Myocyte (in vitro differentiated cells): Measurements from ENCODE around the gene ARHGAP24. TPM values are rescaled to one million over a fixed set of nuclear protein-coding genes. Genes with fewer than 3 reads are reported as not detected.
A peak's percentile ranks its signal among the peaks of the same experiment; 100 is the strongest.

Source experiments
- DNase-seq: peaks from one replicate; pipeline ENCODE4 v3.0.0-alpha.2; 2012; ENCODE audit warnings: low read depth
- polyA plus RNA-seq: library from polyadenylated mRNA; unstranded; fragments of >200 nt; gene quantifications from one replicate; pipeline ENCODE4 v1.2.1, GENCODE V29; 2012; ENCODE audit warnings: missing spikeins
- total RNA-seq: library from RNA; depleted of rRNA; stranded (reverse); fragments of >200 nt; gene quantifications from 2 replicates; pipeline ENCODE4 v1.2.3, GENCODE V29; 2014

Gene ARHGAP24
- total RNA-seq, result 58.1 and 62.4 TPM in 2 replicates
- polyA plus RNA-seq, result 19.4 TPM

- peak; percentile 99 for DNase-seq
Observed at GRCh38 chr4:85474818-85475630, at the start of gene ARHGAP24. Gene ARHGAP24 (plus strand): TSS chr4:85475150.

- DNase-seq, result peak; percentile 44
Observed at GRCh38 chr4:85426366-85426765, 48.6 kb upstream of the ARHGAP24 start.

GRCh38 chr4:85427123-85427522 is 47.8 kb upstream of the ARHGAP24 start:
- DNase-seq, result no peak

GRCh38 chr4:85430226-85430625 is 44.7 kb upstream of the ARHGAP24 start:
- DNase-seq, result no peak

GRCh38 chr4:85430697-85431096 is 44.3 kb upstream of the ARHGAP24 start:
- no peak for DNase-seq

- no peak for DNase-seq
Observed at GRCh38 chr4:85431156-85431555, 43.8 kb upstream of the ARHGAP24 start.

- DNase-seq, result no peak
Observed at GRCh38 chr4:85431881-85432485, 43.0 kb upstream of the ARHGAP24 start.

- DNase-seq, result peak; percentile 32
Observed at GRCh38 chr4:85445050-85445639, 29.8 kb upstream of the ARHGAP24 start.

- DNase-seq, result no peak
Observed at GRCh38 chr4:85446141-85446861, 28.6 kb upstream of the ARHGAP24 start.

- DNase-seq, result no peak
Observed at GRCh38 chr4:85448906-85449890, 25.8 kb upstream of the ARHGAP24 start.

GRCh38 chr4:85452058-85452731 is 22.8 kb upstream of the ARHGAP24 start:
- DNase-seq, result peak; percentile 57

GRCh38 chr4:85455942-85456341 is 19.0 kb upstream of the ARHGAP24 start:
- DNase-seq, result no peak

- DNase-seq, result no peak
Observed at GRCh38 chr4:85457752-85458467, 17.0 kb upstream of the ARHGAP24 start.

- no peak for DNase-seq
Observed at GRCh38 chr4:85459736-85460135, 15.2 kb upstream of the ARHGAP24 start.

GRCh38 chr4:85474356-85474755 is 594 bp upstream of the ARHGAP24 start:
- DNase-seq, result no peak

GRCh38 chr4:85475631-85476233 is 782 bp downstream of the ARHGAP24 start:
- DNase-seq, result peak; percentile 62

- no peak for DNase-seq
Observed at GRCh38 chr4:85476381-85476780, 1.4 kb downstream of the ARHGAP24 start.

GRCh38 chr4:85477534-85477933 is 2.6 kb downstream of the ARHGAP24 start:
- peak; percentile 92 for DNase-seq

- peak; percentile 50 for DNase-seq
Observed at GRCh38 chr4:85478576-85478975, 3.6 kb downstream of the ARHGAP24 start.
